Measurements from ENCODE around the gene ACTL6B. TPM values are rescaled to one million over a fixed set of nuclear protein-coding genes. Genes with fewer than 3 reads are reported as not detected.
A peak's percentile ranks its signal among the peaks of the same experiment; 100 is the strongest.

Gene ACTL6B
- total and polyA plus RNA-seq, 2 of the 13 experiments (the other 11 are each of a cell fraction or from before 2014, with no cell fraction given), result not detected

- TF ChIP-seq PAF1 (CRISPR knock-in tag; IDR thresholded peaks at IDR 0.05) (no peak), THRA (CRISPR knock-in tag; IDR thresholded peaks at IDR 0.05; ENCODE audit: borderline replicate concordance) (no peak), ZNF451 (CRISPR knock-in tag; IDR thresholded peaks at IDR 0.05) (no peak), ZNF556 (CRISPR knock-in tag; IDR thresholded peaks at IDR 0.05; ENCODE audit: borderline replicate concordance) (no peak), MYNN (CRISPR knock-in tag; IDR thresholded peaks at IDR 0.05; ENCODE audit: low read depth) (no peak), ISL2 (CRISPR knock-in tag; IDR thresholded peaks at IDR 0.05) (no peak), TFE3 (CRISPR knock-in tag; IDR thresholded peaks at IDR 0.05) (no peak), MXD3 (CRISPR knock-in tag; IDR thresholded peaks at IDR 0.05) (no peak), ZNF773 (CRISPR knock-in tag; IDR thresholded peaks at IDR 0.05; ENCODE audit: borderline replicate concordance) (0 out of 2 replicates have a peak, but pooled peaks have one; percentile 63), SIN3B (IDR thresholded peaks at IDR 0.05; ENCODE audit: low read length) (no peak), MXD1 (CRISPR knock-in tag; IDR thresholded peaks at IDR 0.05) (peak; percentile 47; the same call in 1 of the 2 replicates), ZNF282 (IDR thresholded peaks at IDR 0.05; ENCODE audit: partially characterized antibody) (no peak), NFE2L2 (IDR thresholded peaks at IDR 0.05; ENCODE audit: low read length) (no peak), ZNF142 (CRISPR knock-in tag; IDR thresholded peaks at IDR 0.05) (no peak), TAF1 (CRISPR knock-in tag; IDR thresholded peaks at IDR 0.05) (no peak), ASH2L (IDR thresholded peaks at IDR 0.05; ENCODE audit: insufficient read length, low read depth, low read length) (peak; percentile 21), SATB2 (CRISPR knock-in tag; IDR thresholded peaks at IDR 0.05) (no peak), TARDBP (CRISPR knock-in tag; IDR thresholded peaks at IDR 0.05) (peak; percentile 4; the same call in 1 of the 2 replicates), RBAK (CRISPR knock-in tag; IDR thresholded peaks at IDR 0.05) (no peak)
- TF ChIP-seq, protein P1, sequence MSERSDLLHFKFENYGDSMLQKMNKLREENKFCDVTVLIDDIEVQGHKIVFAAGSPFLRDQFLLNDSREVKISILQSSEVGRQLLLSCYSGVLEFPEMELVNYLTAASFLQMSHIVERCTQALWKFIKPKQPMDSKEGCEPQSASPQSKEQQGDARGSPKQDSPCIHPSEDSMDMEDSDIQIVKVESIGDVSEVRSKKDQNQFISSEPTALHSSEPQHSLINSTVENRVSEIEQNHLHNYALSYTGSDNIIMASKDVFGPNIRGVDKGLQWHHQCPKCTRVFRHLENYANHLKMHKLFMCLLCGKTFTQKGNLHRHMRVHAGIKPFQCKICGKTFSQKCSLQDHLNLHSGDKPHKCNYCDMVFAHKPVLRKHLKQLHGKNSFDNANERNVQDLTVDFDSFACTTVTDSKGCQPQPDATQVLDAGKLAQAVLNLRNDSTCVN (CRISPR knock-in tag; IDR thresholded peaks at IDR 0.05; ENCODE audit: borderline replicate concordance), result no peak
These were observed 14.3 kb downstream of the ACTL6B start (continued) for GRCh38 chr7:100641860-100642533.
